Ovary (tissue), 9 donors: Measurements from ENCODE around the gene TRIB2. TPM values are rescaled to one million over a fixed set of nuclear protein-coding genes. Genes with fewer than 3 reads are reported as not detected.

Experiments used
- DNase-seq, 5 donors: peaks; one replicate each; pipeline ENCODE4 v3.0.0-alpha.2; 2019 to 2020
- H3K27ac ChIP-seq, 2 donors: fragments of 200-600 bp; one replicate each; pipeline versions ENCODE4 v1.5.1 to v1.8.0; 2019 to 2022
- H3K27me3 ChIP-seq: fragments of 200-600 bp; one replicate; pipeline ENCODE4 v1.8.0; 2022
- H3K36me3 ChIP-seq: fragments of 200-600 bp; sonication (generic); one replicate; pipeline ENCODE4 v1.5.1; 2019
- H3K4me1 ChIP-seq: one replicate; pipeline ENCODE4 v1.8.1; 2013; ENCODE audit warnings: mild to moderate bottlenecking, moderate library complexity; ENCODE audit not compliant: insufficient read depth
- H3K4me3 ChIP-seq: fragments of 200-600 bp; sonication (generic); one replicate; pipeline ENCODE4 v1.5.1; 2017
- H3K9me3 ChIP-seq, 2 donors: fragments of 200-600 bp in 1 of 2; sonication (generic) in 1 of 2; one replicate each; pipeline versions ENCODE4 v1.5.1 to v1.8.1; 2013 to 2019; ENCODE audit warnings: mild to moderate bottlenecking in 1 of 2, moderate library complexity in 1 of 2
- CTCF ChIP-seq, 3 donors: fragments of 450-650 bp in 2 of 3; fragments of 200-600 bp in 1 of 3; IDR thresholded peaks; one replicate each; pipeline versions ENCODE4 v1.5.1 to v1.8.0; 2016 to 2022; ENCODE audit warnings: antibody characterized with exemption in 3 of 3, mild to moderate bottlenecking in 1 of 3
- EP300 ChIP-seq: sonication (generic); formaldehyde crosslinking; IDR thresholded peaks from one replicate; pipeline ENCODE4 v1.6.1; 2017; ENCODE audit warnings: antibody characterized with exemption
- POLR2A ChIP-seq: fragments of 450-650 bp; IDR thresholded peaks from one replicate; pipeline ENCODE4 v1.6.1; 2017; ENCODE audit warnings: antibody characterized with exemption, mild to moderate bottlenecking, moderate library complexity
- WGBS, 3 donors: extraction: QIAGEN DNeasy Blood & Tissue Kit in 1 of 3; methylation state at CpG; one replicate each; pipeline versions ENCODE4 v1.1.5 to v1.1.7; 2013 to 2017; 5-methylcytosine and 5-hydroxymethylcytosine counted together
- intact Hi-C, 4 donors: fragments of 100-400 bp; cut with DNase I; formaldehyde crosslinking; loops; one replicate each; pipeline versions ENCODE4 v1.11.0 to v1.15.1; 2022 to 2023
- polyA plus RNA-seq, 2 donors: library from polyadenylated mRNA; stranded (reverse); fragments of 200-250 nt in 1 of 2; fragments of 350-450 nt in 1 of 2; fragmentation: Illumina TruSeq in 1 of 2; extraction: RNeasy Lipid Tissue Mini Kit (QIAGEN cat#74804) in 1 of 2; gene quantifications; one replicate each; pipeline ENCODE4 v1.2.3, GENCODE V29; 2013 to 2014
- total RNA-seq, 7 donors: library from RNA; depleted of rRNA in 2 of 7; stranded (reverse); fragments of >200 nt in 2 of 7; fragmentation: NEBNext Ultra II Directional in 3 of 7; extraction: Animal tissue kit (Norgen Biotek cat#: 25700) in 3 of 7; gene quantifications; one replicate each; pipeline versions ENCODE4 v1.1.0 to v1.2.4, GENCODE V29; 2016 to 2023
- donor health status: DM: no; HTN: no; CAD: no; lungs with moderate emphysema.
- donor health status: DM: no; HTN: no; CAD: no.
- donor health status: Bipolar disorder and iron deficiency.
- donor health status: DM: yes; HTN: yes; CAD: no.
- donor health status: DM: no; HTN: no; CAD: no.
- donor health status: DM: yes; HTN: yes; CAD: no.

The TRIB2 gene
- total and polyA plus RNA-seq, 9 donors = 60.4 to 209 (median 94.7) TPM

GRCh38 chr2:12714391-12715221 lies 2.1 kb upstream of the TRIB2 start:
- H3K9me3 ChIP-seq = no peaks in the 10 kb centered on the region
- no peaks in the 10 kb centered on the region for H3K27me3 ChIP-seq
- peaks cover 3% of the 10 kb centered on the region for H3K4me1 ChIP-seq
- no peak overlapping the region for H3K4me3 ChIP-seq
- H3K27ac ChIP-seq = peak overlapping the region in 1 of 2 donors; percentile 89
- no peak for TF ChIP-seq EP300
- TF ChIP-seq POLR2A = no peak
- TF ChIP-seq CTCF (IDR thresholded peaks at IDR 0.05) = no peak
- WGBS, 3 donors = 60 to 73% (median 69%) methylated on average over 10 of the region's 10 CpGs
- H3K36me3 ChIP-seq = no peaks in the 10 kb centered on the region
- DNase-seq = no peak
- intact Hi-C loops = loop anchor here (5.0 to 10.0 kb wide), 8 partner anchors 220 to 850 kb away; no protein-coding TSS in a partner anchor

- Histone ChIP-seq H3K27ac (peak overlapping the region; percentile 32 to 89), H3K9me3 (no peaks in the 10 kb centered on the region), H3K4me1 (peaks cover 3% of the 10 kb centered on the region), H3K36me3 (no peaks in the 10 kb centered on the region), H3K4me3 (peak overlapping the region; percentile 78), H3K27me3 (no peaks in the 10 kb centered on the region)
- intact Hi-C loops = loop anchor here (5.0 to 10.0 kb wide), 8 partner anchors 221 to 851 kb away; no protein-coding TSS in a partner anchor
- DNase-seq = no peak
- TF ChIP-seq EP300 (no peak), CTCF (IDR thresholded peaks at IDR 0.05) (no peak), POLR2A (no peak)
- 31 to 49% (median 34%) methylated on average over 14 of the region's 14 CpGs for WGBS, 3 donors
These were observed 1.3 kb upstream of the TRIB2 start for GRCh38 chr2:12715258-12716031.

- H3K4me3 ChIP-seq = peak overlapping the region; percentile 78
- intact Hi-C loops = loop anchor here (5.0 to 10.0 kb wide), 8 partner anchors 221 to 851 kb away; no protein-coding TSS in a partner anchor
- H3K9me3 ChIP-seq = no peaks in the 10 kb centered on the region
- TF ChIP-seq CTCF (IDR thresholded peaks at IDR 0.05) (peak; percentile 12 to 54 (median 51)), EP300 (no peak)
- WGBS, 3 donors = 7 to 10% (median 8%) methylated on average over 3 of the region's 3 CpGs
- no peaks in the 10 kb centered on the region for H3K27me3 ChIP-seq
- peak; percentile 81 to 86 (median 83) for DNase-seq
- peak overlapping the region in 1 of 2 donors; percentile 89 for H3K27ac ChIP-seq
- peaks cover 3% of the 10 kb centered on the region for H3K4me1 ChIP-seq
- no peaks in the 10 kb centered on the region for H3K36me3 ChIP-seq
These were observed 779 bp upstream of the TRIB2 start for GRCh38 chr2:12716032-12716281.

- peak overlapping the region; percentile 78 for H3K4me3 ChIP-seq
- peak overlapping the region; percentile 87 to 89 for H3K27ac ChIP-seq
- H3K9me3 ChIP-seq = no peaks in the 10 kb centered on the region
- H3K4me1 ChIP-seq = peaks cover 4% of the 10 kb centered on the region
- peak; percentile 57 to 74 (median 71) for DNase-seq
- intact Hi-C loops = loop anchor here (2.0 to 10.0 kb wide), 9 partner anchors 223 to 855 kb away; no protein-coding TSS in a partner anchor
- no peaks in the 10 kb centered on the region for H3K27me3 ChIP-seq
- no peaks in the 10 kb centered on the region for H3K36me3 ChIP-seq
- 0 to 1% (median 1%) methylated on average over 68 to 74 of the region's 74 CpGs for WGBS, 3 donors
- TF ChIP-seq POLR2A = no peak
- TF ChIP-seq CTCF (IDR thresholded peaks at IDR 0.05) = peak in 1 of 3 donors; percentile 23
These were observed 667 bp downstream of the TRIB2 start for GRCh38 chr2:12717191-12718014.
